ENCODE data around the gene TOM1. TPM values are rescaled to one million over a fixed set of nuclear protein-coding genes. Genes with fewer than 3 reads are reported as not detected.

Gene TOM1
- total RNA-seq, 1 donor from 2014 or later: 29.6 TPM

DNA sequence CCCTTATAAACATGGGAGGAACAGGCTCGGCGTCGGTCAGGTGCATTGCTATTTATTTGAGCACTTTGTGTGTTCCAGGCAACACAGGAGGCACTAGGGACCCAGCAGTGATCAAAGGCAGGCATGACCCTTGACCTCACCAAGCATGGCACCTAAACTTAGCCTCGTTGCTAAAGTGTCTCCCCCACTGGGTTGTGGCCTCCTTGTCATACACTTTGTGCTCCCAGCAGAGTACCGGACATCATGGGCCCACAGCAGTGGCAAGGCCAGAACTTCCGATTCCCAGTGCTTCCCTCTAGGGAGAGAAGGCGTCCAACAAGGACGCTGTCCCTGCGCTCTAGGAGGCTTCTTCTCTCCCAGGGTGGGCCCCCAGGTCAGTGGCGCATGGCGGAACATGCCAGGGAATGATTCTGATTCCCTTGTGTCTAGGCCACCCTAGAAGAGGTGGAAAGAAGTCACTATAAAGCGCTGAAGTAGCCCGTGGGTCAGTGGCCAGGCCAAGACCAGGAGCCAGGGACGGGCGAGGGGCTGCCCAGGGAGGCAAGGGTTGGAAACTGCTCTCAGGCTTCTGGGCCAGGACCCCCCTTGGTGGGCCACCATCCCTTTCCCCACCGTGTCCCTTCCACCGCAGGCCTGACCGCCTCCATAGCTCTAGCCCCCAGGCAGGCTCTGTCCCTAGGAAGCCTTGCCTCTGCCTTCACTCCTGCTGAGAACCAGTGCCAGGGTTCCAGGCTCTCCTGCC, 19.7 kb downstream of the TOM1 start:
- FAIRE-seq (no peak), DNase-seq (ENCODE audit: low read depth) (no peak)
- no peak for TF ChIP-seq EZH2 (IDR thresholded peaks at IDR 0.05; ENCODE audit: insufficient read depth, low read length)
- TF ChIP-seq, protein P1, sequence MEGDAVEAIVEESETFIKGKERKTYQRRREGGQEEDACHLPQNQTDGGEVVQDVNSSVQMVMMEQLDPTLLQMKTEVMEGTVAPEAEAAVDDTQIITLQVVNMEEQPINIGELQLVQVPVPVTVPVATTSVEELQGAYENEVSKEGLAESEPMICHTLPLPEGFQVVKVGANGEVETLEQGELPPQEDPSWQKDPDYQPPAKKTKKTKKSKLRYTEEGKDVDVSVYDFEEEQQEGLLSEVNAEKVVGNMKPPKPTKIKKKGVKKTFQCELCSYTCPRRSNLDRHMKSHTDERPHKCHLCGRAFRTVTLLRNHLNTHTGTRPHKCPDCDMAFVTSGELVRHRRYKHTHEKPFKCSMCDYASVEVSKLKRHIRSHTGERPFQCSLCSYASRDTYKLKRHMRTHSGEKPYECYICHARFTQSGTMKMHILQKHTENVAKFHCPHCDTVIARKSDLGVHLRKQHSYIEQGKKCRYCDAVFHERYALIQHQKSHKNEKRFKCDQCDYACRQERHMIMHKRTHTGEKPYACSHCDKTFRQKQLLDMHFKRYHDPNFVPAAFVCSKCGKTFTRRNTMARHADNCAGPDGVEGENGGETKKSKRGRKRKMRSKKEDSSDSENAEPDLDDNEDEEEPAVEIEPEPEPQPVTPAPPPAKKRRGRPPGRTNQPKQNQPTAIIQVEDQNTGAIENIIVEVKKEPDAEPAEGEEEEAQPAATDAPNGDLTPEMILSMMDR (IDR thresholded peaks at IDR 0.05; ENCODE audit: insufficient read depth, low read depth, low read length): no peak
- no peaks in the 10 kb centered on the region for H3K9me3 ChIP-seq (ENCODE audit: insufficient read depth, low read depth, low read length)
- Mint-ChIP-seq H3K36me3 (ENCODE audit: low read depth, unreplicated experiment) (peaks cover 38% of the 10 kb centered on the region), H3K9me3 (ENCODE audit: unreplicated experiment) (no peaks in the 10 kb centered on the region), H3K4me1 (ENCODE audit: low read depth, unreplicated experiment) (peaks cover 3% of the 10 kb centered on the region), H3K27me3 (ENCODE audit: low read depth, unreplicated experiment) (peaks cover 1% of the 10 kb centered on the region), H3K4me3 (ENCODE audit: unreplicated experiment) (no peak overlapping the region), H3K27ac (ENCODE audit: unreplicated experiment) (no peak overlapping the region)
- H3K4me1 ChIP-seq (ENCODE audit: insufficient read depth, low read length): peaks cover 2% of the 10 kb centered on the region
- peaks cover 17% of the 10 kb centered on the region for H3K79me2 ChIP-seq (ENCODE audit: insufficient read depth, low read length)
- H3K4me3 ChIP-seq (ENCODE audit: insufficient read depth, low read depth, low read length): no peak overlapping the region
- H3K27ac ChIP-seq (ENCODE audit: low read depth, low read length): no peak overlapping the region
- peaks cover 16% of the 10 kb centered on the region for H3K36me3 ChIP-seq (ENCODE audit: insufficient read depth, low read length)
- H4K20me1 ChIP-seq (ENCODE audit: insufficient read depth, low read length): peaks cover 50% of the 10 kb centered on the region
- no peaks in the 10 kb centered on the region for H3K27me3 ChIP-seq (ENCODE audit: insufficient read depth, low read length)
- H2AFZ ChIP-seq (ENCODE audit: low read depth, low read length): no peak overlapping the region
- no peak overlapping the region for H3K4me2 ChIP-seq (ENCODE audit: low read length)
- no peak overlapping the region for H3K9ac ChIP-seq (ENCODE audit: low read length)

DNA sequence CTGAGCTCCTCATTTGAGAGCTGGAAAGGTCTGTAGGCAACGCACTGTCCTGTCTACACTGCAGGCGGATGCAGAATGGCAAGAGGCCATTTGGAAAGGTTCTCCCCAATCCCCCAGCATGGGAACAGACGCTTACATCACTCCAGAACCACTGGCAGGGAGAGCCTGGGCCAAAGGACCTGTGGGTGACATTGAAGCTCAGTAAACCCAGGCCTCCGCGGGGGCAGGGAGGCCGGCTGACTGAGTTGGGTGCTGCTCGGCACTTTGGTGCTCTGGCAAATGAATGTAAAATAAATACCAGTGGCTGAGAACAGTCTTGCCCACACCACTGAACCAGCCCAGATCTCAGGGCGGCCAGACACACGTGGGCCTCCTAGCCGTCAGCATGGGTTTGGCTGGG, 22.4 kb downstream of the TOM1 start:
- H3K9me3 Mint-ChIP-seq (ENCODE audit: unreplicated experiment): no peaks in the 10 kb centered on the region
- H3K4me2 ChIP-seq (ENCODE audit: low read length): no peak overlapping the region
- H3K27ac ChIP-seq (ENCODE audit: low read depth, low read length): no peak overlapping the region
- no peaks in the 10 kb centered on the region for H3K79me2 ChIP-seq (ENCODE audit: insufficient read depth, low read length)
- no peak overlapping the region for H3K4me3 Mint-ChIP-seq (ENCODE audit: unreplicated experiment)
- H3K27ac Mint-ChIP-seq (ENCODE audit: unreplicated experiment): no peak overlapping the region
- H4K20me1 ChIP-seq (ENCODE audit: insufficient read depth, low read length): peaks cover 26% of the 10 kb centered on the region
- H3K4me3 ChIP-seq (ENCODE audit: insufficient read depth, low read depth, low read length): no peak overlapping the region
- no peak overlapping the region for H2AFZ ChIP-seq (ENCODE audit: low read depth, low read length)
- no peak overlapping the region for H3K9ac ChIP-seq (ENCODE audit: low read length)
- H3K4me1 Mint-ChIP-seq (ENCODE audit: low read depth, unreplicated experiment): no peaks in the 10 kb centered on the region
- no peaks in the 10 kb centered on the region for H3K9me3 ChIP-seq (ENCODE audit: insufficient read depth, low read depth, low read length)
- peaks cover 42% of the 10 kb centered on the region for H3K36me3 Mint-ChIP-seq (ENCODE audit: low read depth, unreplicated experiment)
- no peaks in the 10 kb centered on the region for H3K4me1 ChIP-seq (ENCODE audit: insufficient read depth, low read length)
- H3K27me3 Mint-ChIP-seq (ENCODE audit: low read depth, unreplicated experiment): peaks cover 1% of the 10 kb centered on the region
- TF ChIP-seq EZH2 (IDR thresholded peaks at IDR 0.05; ENCODE audit: insufficient read depth, low read length): no peak
- TF ChIP-seq, protein P1 (IDR thresholded peaks at IDR 0.05; ENCODE audit: insufficient read depth, low read depth, low read length): no peak
- FAIRE-seq (no peak), DNase-seq (ENCODE audit: low read depth) (no peak)
- no peaks in the 10 kb centered on the region for H3K27me3 ChIP-seq (ENCODE audit: insufficient read depth, low read length)
- peaks cover 32% of the 10 kb centered on the region for H3K36me3 ChIP-seq (ENCODE audit: insufficient read depth, low read length)

DNA sequence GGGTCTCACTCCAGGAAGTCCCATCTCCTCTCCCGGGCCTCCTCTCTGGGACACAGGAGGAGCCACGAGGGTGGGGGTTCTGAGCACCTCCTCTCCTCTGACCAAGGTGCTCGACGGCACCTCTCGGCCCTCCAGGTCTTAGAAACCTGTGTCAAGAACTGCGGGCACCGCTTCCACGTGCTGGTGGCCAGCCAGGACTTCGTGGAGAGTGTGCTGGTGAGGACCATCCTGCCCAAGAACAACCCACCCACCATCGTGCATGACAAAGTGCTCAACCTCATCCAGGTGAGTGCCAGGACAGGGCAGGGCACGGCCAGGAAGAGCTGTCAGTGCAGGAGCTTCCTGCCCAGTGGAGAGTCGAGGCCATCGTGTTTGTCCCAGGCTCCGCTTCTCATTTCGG, 23.2 kb downstream of the TOM1 start:
- no peak overlapping the region for H3K4me3 ChIP-seq (ENCODE audit: insufficient read depth, low read depth, low read length)

More for the DNA sequence above, 23.2 kb downstream of the TOM1 start:
- Histone ChIP-seq H3K36me3 (ENCODE audit: insufficient read depth, low read length) (peaks cover 36% of the 10 kb centered on the region), H3K27ac (ENCODE audit: low read depth, low read length) (no peak overlapping the region), H2AFZ (ENCODE audit: low read depth, low read length) (no peak overlapping the region), H4K20me1 (ENCODE audit: insufficient read depth, low read length) (peaks cover 19% of the 10 kb centered on the region), H3K27me3 (ENCODE audit: insufficient read depth, low read length) (no peaks in the 10 kb centered on the region), H3K79me2 (ENCODE audit: insufficient read depth, low read length) (no peaks in the 10 kb centered on the region), H3K4me2 (ENCODE audit: low read length) (no peak overlapping the region), H3K4me1 (ENCODE audit: insufficient read depth, low read length) (no peaks in the 10 kb centered on the region), H3K9ac (ENCODE audit: low read length) (no peak overlapping the region), H3K9me3 (ENCODE audit: insufficient read depth, low read depth, low read length) (no peaks in the 10 kb centered on the region)
- DNase-seq (ENCODE audit: low read depth) (no peak), FAIRE-seq (no peak)
- H3K27ac Mint-ChIP-seq (ENCODE audit: unreplicated experiment): no peak overlapping the region
- peaks cover 1% of the 10 kb centered on the region for H3K27me3 Mint-ChIP-seq (ENCODE audit: low read depth, unreplicated experiment)
- no peak for TF ChIP-seq EZH2 (IDR thresholded peaks at IDR 0.05; ENCODE audit: insufficient read depth, low read length)
- TF ChIP-seq, protein P1 (IDR thresholded peaks at IDR 0.05; ENCODE audit: insufficient read depth, low read depth, low read length): no peak
- H3K4me3 Mint-ChIP-seq (ENCODE audit: unreplicated experiment): no peak overlapping the region
- no peaks in the 10 kb centered on the region for H3K9me3 Mint-ChIP-seq (ENCODE audit: unreplicated experiment)
- H3K4me1 Mint-ChIP-seq (ENCODE audit: low read depth, unreplicated experiment): no peaks in the 10 kb centered on the region
- H3K36me3 Mint-ChIP-seq (ENCODE audit: low read depth, unreplicated experiment): peaks cover 36% of the 10 kb centered on the region
